NB4 (cell line): ENCODE measurements around the gene C22orf39.

ENCODE experiments used
- DNase-seq: peaks from one replicate; pipeline ENCODE4 v3.0.0; 2010; ENCODE audit warnings: low read depth
- H3K4me3 ChIP-seq: one replicate; pipeline ENCODE4 v1.5.1; 2011; ENCODE audit warnings: mild to moderate bottlenecking, low read depth, low read length, moderate library complexity
- MYC ChIP-seq: IDR thresholded peaks from 2 replicates; pipeline ENCODE4 v1.6.1; 2011; ENCODE audit warnings: low read depth, low read length
- POLR2A ChIP-seq: IDR thresholded peaks from 2 replicates; pipeline ENCODE4 v1.6.1; 2011; ENCODE audit warnings: mild to moderate bottlenecking; ENCODE audit not compliant: insufficient read length; ENCODE audit errors: extremely low read depth
- TF ChIP-seq, protein P1 (sequence below): IDR thresholded peaks from 2 replicates; pipeline ENCODE4 v1.6.1; 2011; ENCODE audit warnings: low read depth, low read length
- TF ChIP-seq, protein P2 (sequence below): IDR thresholded peaks from one replicate; pipeline ENCODE4 v1.5.1; 2012; ENCODE audit warnings: low read depth, low read length

C22orf39 gene

DNA sequence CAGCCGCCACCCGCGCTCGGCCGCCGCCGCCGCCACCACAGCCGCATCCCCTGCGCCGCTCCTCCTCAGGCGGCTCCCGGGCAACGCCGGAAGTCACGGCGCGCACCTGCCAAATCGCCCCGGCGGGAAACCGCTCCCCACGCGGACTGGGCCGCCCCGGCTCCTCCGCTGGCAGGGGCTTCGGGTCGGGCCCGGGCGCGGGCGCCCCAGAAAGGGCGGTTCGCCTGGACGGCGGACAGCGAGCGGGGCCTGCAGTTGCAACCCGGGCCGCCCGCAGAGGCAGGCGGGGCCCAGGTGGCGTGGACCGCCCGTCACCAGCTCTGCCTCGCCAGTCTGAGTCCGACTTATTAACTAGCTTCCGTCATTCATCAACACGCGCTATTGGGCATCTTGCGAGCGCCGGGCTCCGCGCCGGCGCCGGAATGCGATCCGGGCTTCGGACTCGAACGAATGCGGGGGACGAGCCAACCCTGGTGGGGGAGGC lies 15.8 kb downstream of the C22orf39 start, which contains the start of gene HIRA:
HIRA (minus strand) TSS at position 85 of the 484 bp plus-strand sequence. CDS start 257 bp downstream, outside the sequence.
- DNase-seq: peak; percentile 88
- TF ChIP-seq, protein P1, sequence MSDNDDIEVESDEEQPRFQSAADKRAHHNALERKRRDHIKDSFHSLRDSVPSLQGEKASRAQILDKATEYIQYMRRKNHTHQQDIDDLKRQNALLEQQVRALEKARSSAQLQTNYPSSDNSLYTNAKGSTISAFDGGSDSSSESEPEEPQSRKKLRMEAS: no peak
- TF ChIP-seq MYC: peak; percentile 60; the same call in 1 of the 2 replicates
- H3K4me3 ChIP-seq: peak within 1 kb of the TSS; percentile 91

DNA sequence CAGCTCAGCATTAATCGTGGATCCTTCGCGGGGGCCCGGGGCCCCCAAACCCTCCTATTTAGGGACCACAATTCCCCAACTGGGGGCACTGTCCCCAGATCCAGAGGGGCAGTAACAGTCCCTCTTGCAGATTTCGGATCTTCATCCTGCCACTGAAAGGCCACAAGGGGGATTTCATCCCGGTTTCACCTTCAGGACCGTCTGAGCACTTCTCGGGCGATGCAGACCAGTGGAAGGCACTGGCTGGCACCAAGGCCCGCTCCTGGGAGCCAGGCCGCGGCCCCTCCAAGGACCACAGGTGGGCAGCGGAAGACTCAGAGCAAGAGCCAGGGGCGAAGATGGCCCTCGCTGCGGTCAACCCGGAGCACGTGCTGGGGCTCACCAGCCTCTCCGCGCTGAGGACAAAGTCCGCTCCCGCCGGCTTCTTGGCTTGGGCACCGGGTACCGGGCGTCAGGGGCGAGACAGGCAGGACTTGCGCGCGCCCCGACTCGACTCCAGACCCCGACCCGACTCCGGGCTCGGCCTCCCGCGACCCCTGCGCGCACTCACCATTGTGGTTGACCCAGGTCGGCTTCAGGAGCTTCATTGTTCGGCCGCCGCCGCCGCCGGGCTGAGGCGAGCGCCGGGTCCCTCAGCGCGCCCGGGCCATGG lies 16.5 kb downstream of the C22orf39 start:
- peak; percentile 60 for DNase-seq
- peak overlapping the region; percentile 91 for H3K4me3 ChIP-seq
- TF ChIP-seq POLR2A: no peak
- TF ChIP-seq, protein P1: peak; percentile 59; the same call in 1 of the 2 replicates
- peak; percentile 46; the same call in 1 of the 2 replicates for TF ChIP-seq MYC
- TF ChIP-seq, protein P2, sequence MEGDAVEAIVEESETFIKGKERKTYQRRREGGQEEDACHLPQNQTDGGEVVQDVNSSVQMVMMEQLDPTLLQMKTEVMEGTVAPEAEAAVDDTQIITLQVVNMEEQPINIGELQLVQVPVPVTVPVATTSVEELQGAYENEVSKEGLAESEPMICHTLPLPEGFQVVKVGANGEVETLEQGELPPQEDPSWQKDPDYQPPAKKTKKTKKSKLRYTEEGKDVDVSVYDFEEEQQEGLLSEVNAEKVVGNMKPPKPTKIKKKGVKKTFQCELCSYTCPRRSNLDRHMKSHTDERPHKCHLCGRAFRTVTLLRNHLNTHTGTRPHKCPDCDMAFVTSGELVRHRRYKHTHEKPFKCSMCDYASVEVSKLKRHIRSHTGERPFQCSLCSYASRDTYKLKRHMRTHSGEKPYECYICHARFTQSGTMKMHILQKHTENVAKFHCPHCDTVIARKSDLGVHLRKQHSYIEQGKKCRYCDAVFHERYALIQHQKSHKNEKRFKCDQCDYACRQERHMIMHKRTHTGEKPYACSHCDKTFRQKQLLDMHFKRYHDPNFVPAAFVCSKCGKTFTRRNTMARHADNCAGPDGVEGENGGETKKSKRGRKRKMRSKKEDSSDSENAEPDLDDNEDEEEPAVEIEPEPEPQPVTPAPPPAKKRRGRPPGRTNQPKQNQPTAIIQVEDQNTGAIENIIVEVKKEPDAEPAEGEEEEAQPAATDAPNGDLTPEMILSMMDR: peak; percentile 5

DNA sequence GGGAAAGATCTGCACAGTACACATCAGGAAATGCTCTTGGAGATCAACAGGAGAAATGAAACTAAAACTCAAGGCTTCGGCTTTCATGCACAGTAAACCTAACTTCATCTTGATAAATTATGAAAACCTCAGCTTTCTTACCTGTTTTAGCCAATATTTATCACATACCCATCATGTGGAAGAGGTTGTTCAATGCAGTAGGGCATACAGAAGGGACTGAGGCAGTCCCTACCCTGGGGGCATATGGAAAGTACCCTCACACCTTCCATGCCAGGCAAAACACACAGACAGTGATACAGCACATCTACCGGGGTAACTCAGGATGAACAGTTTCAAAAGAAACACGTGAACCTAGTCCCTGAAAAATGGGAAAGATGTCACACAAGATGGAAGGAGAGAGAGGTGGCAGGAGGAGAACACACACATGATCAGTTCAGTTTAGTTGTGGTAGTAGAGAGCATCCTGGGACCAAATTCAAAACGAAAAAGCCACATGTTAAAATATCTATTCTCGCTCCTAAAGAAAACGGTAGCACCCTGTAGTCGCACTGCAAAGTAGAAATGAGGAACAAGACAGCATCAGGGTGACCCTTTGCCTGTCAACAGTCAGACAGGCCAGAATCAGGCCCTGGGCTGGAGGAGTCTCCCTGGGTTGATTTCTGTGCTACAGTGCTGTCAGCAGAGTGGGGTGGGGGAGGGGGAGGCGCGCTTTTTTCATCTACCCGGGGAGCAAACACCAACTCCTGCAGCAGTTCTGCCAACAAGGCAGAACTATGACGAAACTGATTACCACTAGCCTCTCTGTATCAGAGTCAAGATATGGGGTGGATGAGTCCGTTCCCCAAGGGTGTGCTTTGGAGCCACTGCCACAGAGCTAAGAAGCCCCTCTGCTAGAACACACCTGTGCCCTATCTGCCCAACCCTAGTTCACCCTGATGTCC lies 17.3 kb downstream of the C22orf39 start:
- DNase-seq: peak; percentile 88
- peak overlapping the region; percentile 91 for H3K4me3 ChIP-seq

DNA sequence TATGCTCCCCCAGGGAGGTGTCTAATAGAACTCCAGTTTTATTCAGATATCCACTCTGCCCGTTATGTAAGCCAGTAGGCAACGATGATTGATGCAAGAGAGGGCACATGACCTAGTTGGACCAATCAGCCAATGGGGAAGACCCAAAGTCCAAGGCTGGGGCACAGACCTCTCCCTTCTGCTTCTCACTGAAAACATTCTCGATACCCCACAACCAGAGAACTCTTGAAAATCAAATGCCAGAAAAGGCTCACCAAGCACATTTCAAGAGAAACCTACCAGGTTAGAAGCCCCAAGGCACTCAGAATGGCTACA lies 23.4 kb downstream of the C22orf39 start:
- peak; percentile 19 for DNase-seq
- H3K4me3 ChIP-seq: no peak overlapping the region
- TF ChIP-seq, protein P1: no peak
- TF ChIP-seq, protein P2: no peak
- TF ChIP-seq MYC (no peak), POLR2A (no peak)

More for the DNA sequence above, 17.3 kb downstream of the C22orf39 start:
- no peak for TF ChIP-seq POLR2A
- TF ChIP-seq, protein P1: 0 out of 2 replicates have a peak, but pooled peaks have one; percentile 24
- TF ChIP-seq MYC: no peak; the same call in 1 of the 2 replicates
- TF ChIP-seq, protein P2: no peak

DNA sequence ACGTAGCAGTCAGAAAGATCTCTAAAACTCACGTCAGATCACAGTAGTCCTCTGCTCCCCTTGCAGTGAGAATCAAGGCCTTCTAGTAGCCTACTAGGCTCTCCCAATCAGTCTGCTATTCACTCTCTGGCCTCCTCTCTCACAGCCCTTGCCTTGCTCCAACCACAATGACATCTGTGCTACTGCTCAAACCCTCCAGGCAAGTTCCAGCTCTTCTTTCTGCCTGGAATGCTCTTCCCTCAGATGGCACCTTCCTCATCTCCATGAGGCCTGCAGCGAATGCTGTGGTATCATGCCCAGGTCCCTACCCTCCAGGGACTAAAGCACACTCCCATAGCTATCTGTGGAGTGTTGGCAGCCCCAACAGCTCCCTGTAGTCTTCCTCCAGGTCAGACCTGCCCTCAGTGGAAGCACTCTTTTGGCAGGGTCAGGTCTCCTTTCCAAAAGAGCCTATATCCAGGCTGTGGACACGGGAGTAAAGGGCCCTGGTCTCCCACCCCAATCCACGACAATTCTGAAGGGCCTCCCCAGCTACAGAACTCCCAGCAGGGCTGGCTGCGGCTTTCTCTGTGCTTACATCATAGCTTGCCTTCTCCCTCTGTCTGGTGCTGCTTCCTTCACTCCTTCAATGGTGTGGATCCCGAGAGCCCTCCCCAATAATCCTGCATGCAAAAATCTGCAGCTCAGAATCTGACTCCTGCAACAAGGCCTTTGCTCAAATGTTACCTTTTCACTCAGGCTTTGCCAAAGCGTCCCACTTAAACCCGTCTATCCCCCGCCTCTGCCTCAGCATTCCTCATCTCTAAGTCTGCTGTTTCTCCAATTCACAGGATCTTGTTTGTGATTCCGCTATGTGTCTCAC lies 24.8 kb downstream of the C22orf39 start:
- TF ChIP-seq MYC: no peak
- no peak for TF ChIP-seq POLR2A
- TF ChIP-seq, protein P2: no peak
- TF ChIP-seq, protein P1: no peak
- DNase-seq: no peak
- no peak overlapping the region for H3K4me3 ChIP-seq
